ENCODE measurements around the gene MTERF1. TPM values are rescaled to one million over a fixed set of nuclear protein-coding genes. Genes with fewer than 3 reads are reported as not detected.
A peak's percentile ranks its signal among the peaks of the same experiment; 100 is the strongest.
"Not testable (repeated sequence)": the region's sequence is repeated elsewhere in the genome, so short reads cannot be mapped to it uniquely, and the experiment has no call there.

MTERF1 gene
- total RNA-seq, 2 donors from 2014 or later = 15.5 to 17.5 TPM

DNA sequence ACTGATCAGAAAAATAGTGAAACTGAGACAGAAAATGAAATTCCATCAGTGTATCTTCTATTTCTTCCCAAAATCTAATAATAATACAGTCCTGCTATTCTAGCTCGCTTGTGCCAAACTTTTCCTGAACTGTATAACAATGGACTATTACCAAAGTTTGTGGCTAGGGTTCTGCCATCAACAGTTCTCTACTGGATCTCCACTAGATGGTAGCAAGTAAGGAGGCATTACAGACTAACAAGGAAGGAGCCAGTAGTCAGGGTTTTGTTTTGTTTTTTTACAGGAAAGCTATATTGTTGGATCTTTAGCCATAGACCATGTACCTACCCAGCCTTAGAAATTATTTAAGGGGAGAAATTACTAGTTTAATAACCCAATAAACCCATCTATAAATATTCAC is 10.8 kb downstream of the MTERF1 start:
- H3K36me3 ChIP-seq (ENCODE audit: control insufficient read depth, insufficient read depth, low read length) = peaks cover 37% of the 10 kb centered on the region
- H3K9ac ChIP-seq (ENCODE audit: extremely low read depth, low read length, poor library complexity, severe bottlenecking) = no peak overlapping the region
- H3K36me3 Mint-ChIP-seq (ENCODE audit: low read depth) = peaks cover 7% of the 10 kb centered on the region
- H3K27me3 ChIP-seq (ENCODE audit: control insufficient read depth, insufficient read depth, low read length, poor library complexity, severe bottlenecking) = no peaks in the 10 kb centered on the region
- H3K27ac ChIP-seq (ENCODE audit: low read depth, low read length) = no peak overlapping the region
- H3K9me3 Mint-ChIP-seq = no peaks in the 10 kb centered on the region
- H3K27me3 Mint-ChIP-seq (ENCODE audit: insufficient read depth) = no peaks in the 10 kb centered on the region
- no peak overlapping the region for H3K4me3 Mint-ChIP-seq
- no peaks in the 10 kb centered on the region for H3K9me3 ChIP-seq (ENCODE audit: control insufficient read depth, low read length)
- H3K4me1 ChIP-seq (ENCODE audit: control insufficient read depth, insufficient read depth, low read length) = no peaks in the 10 kb centered on the region
- no peaks in the 10 kb centered on the region for H3K4me1 Mint-ChIP-seq
- 84 to 89% methylated on average over 1 of the region's 1 CpG for WGBS, 2 experiments (ENCODE audit: insufficient coverage in 1 of 2, insufficient read length in 1 of 2)
- H3K27ac Mint-ChIP-seq = no peak overlapping the region
- TF ChIP-seq, protein P1, sequence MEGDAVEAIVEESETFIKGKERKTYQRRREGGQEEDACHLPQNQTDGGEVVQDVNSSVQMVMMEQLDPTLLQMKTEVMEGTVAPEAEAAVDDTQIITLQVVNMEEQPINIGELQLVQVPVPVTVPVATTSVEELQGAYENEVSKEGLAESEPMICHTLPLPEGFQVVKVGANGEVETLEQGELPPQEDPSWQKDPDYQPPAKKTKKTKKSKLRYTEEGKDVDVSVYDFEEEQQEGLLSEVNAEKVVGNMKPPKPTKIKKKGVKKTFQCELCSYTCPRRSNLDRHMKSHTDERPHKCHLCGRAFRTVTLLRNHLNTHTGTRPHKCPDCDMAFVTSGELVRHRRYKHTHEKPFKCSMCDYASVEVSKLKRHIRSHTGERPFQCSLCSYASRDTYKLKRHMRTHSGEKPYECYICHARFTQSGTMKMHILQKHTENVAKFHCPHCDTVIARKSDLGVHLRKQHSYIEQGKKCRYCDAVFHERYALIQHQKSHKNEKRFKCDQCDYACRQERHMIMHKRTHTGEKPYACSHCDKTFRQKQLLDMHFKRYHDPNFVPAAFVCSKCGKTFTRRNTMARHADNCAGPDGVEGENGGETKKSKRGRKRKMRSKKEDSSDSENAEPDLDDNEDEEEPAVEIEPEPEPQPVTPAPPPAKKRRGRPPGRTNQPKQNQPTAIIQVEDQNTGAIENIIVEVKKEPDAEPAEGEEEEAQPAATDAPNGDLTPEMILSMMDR (conservative IDR thresholded peaks at IDR 0.05) = peak; percentile 55
- no peak overlapping the region for H3K4me3 ChIP-seq (ENCODE audit: low read length)
- no peak for DNase-seq

DNA sequence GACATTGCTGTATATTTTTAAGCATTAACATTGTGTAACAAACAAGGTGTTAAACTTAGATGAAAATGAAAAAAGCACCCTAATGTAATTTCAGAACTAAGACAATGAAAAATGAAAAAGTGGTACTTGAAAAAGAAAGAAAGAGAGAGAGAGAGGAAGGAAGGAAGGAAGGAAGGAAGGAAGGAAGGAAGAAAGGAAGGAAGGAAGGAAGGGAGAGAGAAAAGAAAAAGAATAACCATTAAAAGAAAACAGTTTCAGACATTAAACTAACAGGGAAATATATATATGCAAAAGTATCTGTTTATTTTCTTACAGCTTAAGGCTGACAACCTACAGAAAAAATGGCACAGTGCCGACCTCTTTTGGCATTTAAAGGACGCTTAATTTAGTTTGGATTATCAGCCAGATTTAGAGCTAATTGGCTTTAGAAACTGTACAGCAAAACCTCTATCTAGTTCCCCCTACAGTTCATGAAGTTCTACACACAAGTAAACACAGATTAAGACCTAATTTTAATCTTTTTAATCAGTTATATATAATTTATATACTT is 13.8 kb downstream of the MTERF1 start:
- no peaks in the 10 kb centered on the region for H3K27me3 Mint-ChIP-seq (ENCODE audit: insufficient read depth)
- TF ChIP-seq, protein P1 (conservative IDR thresholded peaks at IDR 0.05) = no peak
- DNase-seq = no peak
- H3K9me3 ChIP-seq (ENCODE audit: control insufficient read depth, low read length) = no peaks in the 10 kb centered on the region
- 92% methylated on average over 2 of the region's 2 CpGs; no CpG with 5 or more reads in 1 of the 2 experiments for WGBS, 2 experiments (ENCODE audit: insufficient coverage in 1 of 2, insufficient read length in 1 of 2)
- no peak overlapping the region for H3K27ac ChIP-seq (ENCODE audit: low read depth, low read length)
- H3K4me1 Mint-ChIP-seq = no peaks in the 10 kb centered on the region
- H3K9me3 Mint-ChIP-seq = no peaks in the 10 kb centered on the region
- H3K4me1 ChIP-seq (ENCODE audit: control insufficient read depth, insufficient read depth, low read length) = no peaks in the 10 kb centered on the region
- no peak overlapping the region for H3K4me3 Mint-ChIP-seq
- no peaks in the 10 kb centered on the region for H3K27me3 ChIP-seq (ENCODE audit: control insufficient read depth, insufficient read depth, low read length, poor library complexity, severe bottlenecking)
- no peaks in the 10 kb centered on the region for H3K36me3 Mint-ChIP-seq (ENCODE audit: low read depth)
- H3K4me3 ChIP-seq (ENCODE audit: low read length) = no peak overlapping the region
- H3K27ac Mint-ChIP-seq = no peak overlapping the region
- H3K36me3 ChIP-seq (ENCODE audit: control insufficient read depth, insufficient read depth, low read length) = peaks cover 18% of the 10 kb centered on the region
- H3K9ac ChIP-seq (ENCODE audit: extremely low read depth, low read length, poor library complexity, severe bottlenecking) = no peak overlapping the region

DNA sequence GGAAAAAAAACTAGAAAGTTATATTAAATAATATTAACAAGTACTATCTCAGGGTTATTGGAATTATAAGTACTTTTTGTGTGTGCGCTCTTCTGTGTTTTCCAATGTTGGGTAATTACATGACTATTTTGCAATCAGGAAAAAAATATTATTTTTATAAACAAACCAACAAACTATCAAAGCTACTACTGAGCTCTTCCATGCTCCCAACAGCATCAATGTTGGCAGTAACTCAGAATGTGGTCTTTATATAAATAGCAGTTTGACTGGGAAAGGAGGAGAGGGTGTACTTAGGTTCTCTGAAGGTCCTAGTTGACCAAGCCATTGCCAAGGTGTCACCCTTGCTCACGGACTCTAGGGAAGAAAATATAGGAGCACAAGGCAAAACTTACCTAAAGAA is 15.0 kb downstream of the MTERF1 start:
- Mint-ChIP-seq H3K27me3 (ENCODE audit: insufficient read depth) (peaks cover 3% of the 10 kb centered on the region), H3K36me3 (ENCODE audit: low read depth) (no peaks in the 10 kb centered on the region), H3K4me3 (no peak overlapping the region), H3K27ac (no peak overlapping the region), H3K4me1 (no peaks in the 10 kb centered on the region), H3K9me3 (no peaks in the 10 kb centered on the region)
- TF ChIP-seq, protein P1 (conservative IDR thresholded peaks at IDR 0.05) = no peak
- no peak overlapping the region for H3K27ac ChIP-seq (ENCODE audit: low read depth, low read length)
- no peaks in the 10 kb centered on the region for H3K27me3 ChIP-seq (ENCODE audit: control insufficient read depth, insufficient read depth, low read length, poor library complexity, severe bottlenecking)
- H3K9me3 ChIP-seq (ENCODE audit: control insufficient read depth, low read length) = no peaks in the 10 kb centered on the region
- 86% methylated on average over 1 of the region's 2 CpGs; no CpG with 5 or more reads in 1 of the 2 experiments for WGBS, 2 experiments (ENCODE audit: insufficient coverage in 1 of 2, insufficient read length in 1 of 2)
- no peak overlapping the region for H3K9ac ChIP-seq (ENCODE audit: extremely low read depth, low read length, poor library complexity, severe bottlenecking)
- H3K4me3 ChIP-seq (ENCODE audit: low read length) = no peak overlapping the region
- H3K4me1 ChIP-seq (ENCODE audit: control insufficient read depth, insufficient read depth, low read length) = no peaks in the 10 kb centered on the region
- DNase-seq = no peak
- H3K36me3 ChIP-seq (ENCODE audit: control insufficient read depth, insufficient read depth, low read length) = peaks cover 18% of the 10 kb centered on the region

DNA sequence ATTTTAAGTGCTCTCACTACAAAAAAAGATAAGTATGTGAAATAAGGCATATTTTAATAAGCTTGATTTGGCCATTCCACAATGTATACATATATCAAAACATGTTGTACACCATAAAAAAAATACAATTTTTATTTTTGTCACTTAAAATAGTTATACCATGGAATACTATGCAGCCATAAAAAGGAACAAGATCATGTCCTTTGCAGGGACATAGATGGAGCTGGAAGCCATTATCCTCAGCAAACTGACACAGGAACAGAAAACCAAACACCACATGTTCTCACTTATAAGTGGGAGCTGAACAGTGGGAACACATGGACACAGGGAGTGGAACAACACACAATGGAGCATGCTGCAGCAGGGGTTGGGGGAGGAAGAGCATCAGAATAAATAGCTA is 15.9 kb downstream of the MTERF1 start:
- not testable (repeated sequence) for H3K4me3 ChIP-seq (ENCODE audit: low read length); H3K4me1 Mint-ChIP-seq; H3K9me3 Mint-ChIP-seq; H3K27me3 ChIP-seq (ENCODE audit: control insufficient read depth, insufficient read depth, low read length, poor library complexity, severe bottlenecking); H3K9me3 ChIP-seq (ENCODE audit: control insufficient read depth, low read length); H3K36me3 Mint-ChIP-seq (ENCODE audit: low read depth); DNase-seq; H3K27ac Mint-ChIP-seq; H3K4me3 Mint-ChIP-seq; H3K27ac ChIP-seq (ENCODE audit: low read depth, low read length); H3K27me3 Mint-ChIP-seq (ENCODE audit: insufficient read depth); H3K9ac ChIP-seq (ENCODE audit: extremely low read depth, low read length, poor library complexity, severe bottlenecking); H3K4me1 ChIP-seq (ENCODE audit: control insufficient read depth, insufficient read depth, low read length)
- H3K36me3 ChIP-seq (ENCODE audit: control insufficient read depth, insufficient read depth, low read length) = peaks cover 18% of the 10 kb centered on the region
